Lower leg skin (tissue), 4 donors: ENCODE results near the gene OBSL1. TPM values are rescaled to one million over a fixed set of nuclear protein-coding genes. Genes with fewer than 3 reads are reported as not detected.

Source experiments
- DNase-seq, 2 donors: peaks; one replicate each; pipeline ENCODE4 v3.0.0-alpha.2; 2019; ENCODE audit warnings: low spot score in 2 of 2
- H3K4me3 ChIP-seq: fragments of 200-600 bp; sonication (generic); 2 replicates; pipeline ENCODE4 v1.5.1; 2017; ENCODE audit warnings: mild to moderate bottlenecking, low read depth; ENCODE audit not compliant: poor library complexity, severe bottlenecking
- POLR2A ChIP-seq, 2 donors: fragments of 450-650 bp; IDR thresholded peaks; one replicate each; pipeline ENCODE4 v1.6.1; 2016 to 2017; ENCODE audit warnings: antibody characterized with exemption in 2 of 2, mild to moderate bottlenecking in 1 of 2, moderate library complexity in 1 of 2
- WGBS, 2 donors: methylation state at CpG; one replicate each; pipeline ENCODE4 v1.1.5; 2018; 5-methylcytosine and 5-hydroxymethylcytosine counted together
- intact Hi-C: fragments of 100-400 bp; cut with DNase I; formaldehyde crosslinking; loops from one replicate; pipeline ENCODE4 v1.15.0; 2023; ENCODE audit warnings: low total_unique reads
- total RNA-seq, 4 donors: library from RNA; depleted of rRNA; stranded (reverse); fragments of >200 nt; gene quantifications; one replicate each; pipeline ENCODE4 v1.1.0, GENCODE V29; 2016
- TF ChIP-seq, protein P1 (sequence below), 3 donors: fragments of 450-650 bp; IDR thresholded peaks; one replicate each; pipeline ENCODE4 v1.5.1; 2016; ENCODE audit warnings: antibody characterized with exemption in 3 of 3, mild to moderate bottlenecking in 3 of 3, moderate library complexity in 2 of 3

Gene OBSL1
- total RNA-seq, 4 donors from 2014 or later = 34.2 to 52.7 (median 42.7) TPM

DNA sequence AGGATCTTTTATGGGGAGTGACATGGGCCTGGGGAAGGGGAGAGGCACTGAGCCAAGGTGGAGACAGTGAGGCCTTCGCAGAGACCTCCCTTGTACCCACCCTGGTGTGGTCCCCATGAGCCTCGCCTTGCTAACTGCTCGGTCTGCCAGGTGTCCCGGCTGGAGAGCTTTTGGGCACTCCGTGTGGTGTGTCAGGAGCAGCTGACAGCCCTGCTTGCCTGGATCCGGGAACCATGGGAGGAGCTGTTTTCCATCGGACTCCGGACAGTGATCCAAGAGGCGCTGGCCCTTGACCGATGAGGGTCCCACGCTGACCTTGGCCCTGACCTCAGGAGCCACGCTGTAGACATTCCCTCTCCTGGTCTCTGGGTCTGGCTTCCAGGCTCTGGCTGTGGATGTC is 44.6 kb upstream of the OBSL1 start:
- 83 to 90% methylated on average over 11 to 12 of the region's 12 CpGs for WGBS, 2 donors
- no peak for TF ChIP-seq POLR2A (IDR thresholded peaks at IDR 0.05)
- TF ChIP-seq, protein P1, sequence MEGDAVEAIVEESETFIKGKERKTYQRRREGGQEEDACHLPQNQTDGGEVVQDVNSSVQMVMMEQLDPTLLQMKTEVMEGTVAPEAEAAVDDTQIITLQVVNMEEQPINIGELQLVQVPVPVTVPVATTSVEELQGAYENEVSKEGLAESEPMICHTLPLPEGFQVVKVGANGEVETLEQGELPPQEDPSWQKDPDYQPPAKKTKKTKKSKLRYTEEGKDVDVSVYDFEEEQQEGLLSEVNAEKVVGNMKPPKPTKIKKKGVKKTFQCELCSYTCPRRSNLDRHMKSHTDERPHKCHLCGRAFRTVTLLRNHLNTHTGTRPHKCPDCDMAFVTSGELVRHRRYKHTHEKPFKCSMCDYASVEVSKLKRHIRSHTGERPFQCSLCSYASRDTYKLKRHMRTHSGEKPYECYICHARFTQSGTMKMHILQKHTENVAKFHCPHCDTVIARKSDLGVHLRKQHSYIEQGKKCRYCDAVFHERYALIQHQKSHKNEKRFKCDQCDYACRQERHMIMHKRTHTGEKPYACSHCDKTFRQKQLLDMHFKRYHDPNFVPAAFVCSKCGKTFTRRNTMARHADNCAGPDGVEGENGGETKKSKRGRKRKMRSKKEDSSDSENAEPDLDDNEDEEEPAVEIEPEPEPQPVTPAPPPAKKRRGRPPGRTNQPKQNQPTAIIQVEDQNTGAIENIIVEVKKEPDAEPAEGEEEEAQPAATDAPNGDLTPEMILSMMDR (IDR thresholded peaks at IDR 0.05) = no peak
- intact Hi-C loops = no loop called here
- no peak overlapping the region for H3K4me3 ChIP-seq
- no peak for DNase-seq

- 87 to 93% methylated on average over 11 of the region's 11 CpGs for WGBS, 2 donors
- H3K4me3 ChIP-seq = no peak overlapping the region
- DNase-seq = no peak
- TF ChIP-seq, protein P1 (IDR thresholded peaks at IDR 0.05) = no peak
- no peak for TF ChIP-seq POLR2A (IDR thresholded peaks at IDR 0.05)
- intact Hi-C loops = no loop called here
Observed at GRCh38 chr2:219615036-219615435, 43.7 kb upstream of the OBSL1 start.

GRCh38 chr2:219614076-219614860 is 42.9 kb upstream of the OBSL1 start:
- no peak overlapping the region for H3K4me3 ChIP-seq
- no peak for DNase-seq
- TF ChIP-seq, protein P1 (IDR thresholded peaks at IDR 0.05) = no peak
- TF ChIP-seq POLR2A (IDR thresholded peaks at IDR 0.05) = no peak
- WGBS, 2 donors = 70 to 72% methylated on average over 11 of the region's 11 CpGs
- intact Hi-C loops = no loop called here

DNA sequence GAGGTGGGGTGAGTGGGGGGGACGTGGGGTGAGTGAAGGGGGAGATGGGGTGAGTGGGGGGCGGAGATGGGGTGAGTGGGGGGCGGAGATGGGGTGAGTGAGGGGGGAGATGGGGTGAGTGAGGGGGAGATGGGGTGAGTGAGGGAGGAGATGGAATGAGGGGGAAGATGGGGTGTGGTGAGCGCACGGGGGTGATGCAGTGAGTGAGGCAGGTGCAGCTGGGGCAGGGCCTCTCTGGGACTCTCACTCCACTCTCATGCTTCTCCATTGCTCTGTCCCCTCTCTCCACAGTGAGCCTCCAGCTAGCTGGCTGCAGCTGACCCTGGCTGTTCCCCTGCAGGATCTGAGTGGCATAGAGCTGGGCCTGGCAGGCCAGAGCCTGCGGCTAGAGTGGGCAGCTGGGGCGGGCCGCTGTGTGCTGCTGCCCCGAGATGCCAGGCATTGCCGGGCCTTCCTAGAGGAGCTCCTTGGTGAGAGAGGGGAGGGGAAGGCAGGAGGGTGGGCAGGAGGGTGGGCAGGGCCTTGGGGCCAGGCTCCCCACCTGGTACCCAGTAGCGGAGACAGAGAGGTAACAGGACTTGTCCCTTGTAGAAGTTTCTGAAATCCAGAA is 42.2 kb upstream of the OBSL1 start:
- WGBS, 2 donors = 96 to 99% methylated on average over 9 of the region's 11 CpGs
- no peak overlapping the region for H3K4me3 ChIP-seq
- no peak for TF ChIP-seq POLR2A (IDR thresholded peaks at IDR 0.05)
- TF ChIP-seq, protein P1 (IDR thresholded peaks at IDR 0.05) = no peak
- DNase-seq = no peak
- intact Hi-C loops = no loop called here

- intact Hi-C loops = no loop called here
- no peak overlapping the region for H3K4me3 ChIP-seq
- WGBS, 2 donors = 88 to 93% methylated on average over 14 to 15 of the region's 15 CpGs
- no peak for DNase-seq
- no peak for TF ChIP-seq POLR2A (IDR thresholded peaks at IDR 0.05)
- TF ChIP-seq, protein P1 (IDR thresholded peaks at IDR 0.05) = no peak
Observed at GRCh38 chr2:219612577-219613286, 41.4 kb upstream of the OBSL1 start.
